Colonic mucosa (tissue), 4 donors: ENCODE data around the gene CCDC157. TPM values are rescaled to one million over a fixed set of nuclear protein-coding genes. Genes with fewer than 3 reads are reported as not detected.

ENCODE experiments used
- DNase-seq: peaks from one replicate; pipeline ENCODE4 v3.0.0-alpha.2; 2020
- H3K27ac ChIP-seq: fragments of 200-600 bp; one replicate; pipeline ENCODE4 v1.8.0; 2021
- H3K27me3 ChIP-seq: fragments of 200-600 bp; one replicate; pipeline ENCODE4 v1.8.0; 2021
- H3K36me3 ChIP-seq: fragments of 200-600 bp; one replicate; pipeline ENCODE4 v1.8.0; 2021
- H3K4me1 ChIP-seq: fragments of 200-600 bp; one replicate; pipeline ENCODE4 v1.8.0; 2021; ENCODE audit warnings: mild to moderate bottlenecking
- H3K4me3 ChIP-seq: fragments of 200-600 bp; one replicate; pipeline ENCODE4 v1.8.0; 2021
- H3K9ac ChIP-seq, 2 donors: one replicate each; pipeline ENCODE4 v1.7.0; 2013; ENCODE audit warnings: control low read depth in 2 of 2, low read depth in 2 of 2, low read length in 2 of 2
- H3K9me3 ChIP-seq: fragments of 200-600 bp; one replicate; pipeline ENCODE4 v1.8.0; 2021
- CTCF ChIP-seq: fragments of 200-600 bp; IDR thresholded peaks from one replicate; pipeline ENCODE4 v1.8.0; 2022; ENCODE audit warnings: antibody characterized with exemption, mild to moderate bottlenecking
- intact Hi-C: fragments of 100-400 bp; cut with DNase I; formaldehyde crosslinking; loops from one replicate; pipeline ENCODE4 v1.14.1; 2022
- total RNA-seq, 2 donors: library from RNA; stranded (reverse); fragmentation: NEBNext Ultra II Directional in 1 of 2; extraction: Animal tissue kit (Norgen Biotek cat#: 25700) in 1 of 2; gene quantifications; one replicate each; pipeline ENCODE4 v1.2.1, GENCODE V29; 2021
- donor health status: healthy.
- donor health status: DM: no; HTN: no; CAD: no.
- donor health status: DM: no; HTN: no; CAD: no.

The CCDC157 gene
- total RNA-seq, 2 donors from 2014 or later, result 1.1 to 1.6 TPM

- Histone ChIP-seq H3K9me3 (no peaks in the 10 kb centered on the region), H3K4me1 (peaks cover 7% of the 10 kb centered on the region), H3K27ac (peak overlapping the region; percentile 84), H3K36me3 (no peaks in the 10 kb centered on the region), H3K27me3 (no peaks in the 10 kb centered on the region), H3K4me3 (no peak overlapping the region), H3K9ac (peak overlapping the region in 1 of 2 donors; percentile 84)
- peak; percentile 21 for TF ChIP-seq CTCF
- peak; percentile 62 for DNase-seq
- intact Hi-C loops, result no loop called here
These were observed 28.9 kb upstream of the CCDC157 start for GRCh38 chr22:30327864-30328345.

GRCh38 chr22:30328466-30329049 is 28.2 kb upstream of the CCDC157 start:
- Histone ChIP-seq H3K9me3 (no peaks in the 10 kb centered on the region), H3K4me1 (peaks cover 7% of the 10 kb centered on the region), H3K36me3 (peaks cover under 1% of the 10 kb centered on the region), H3K4me3 (no peak overlapping the region), H3K27me3 (no peaks in the 10 kb centered on the region), H3K27ac (peak overlapping the region; percentile 84), H3K9ac (peak overlapping the region; percentile 9 to 26)
- no peak for DNase-seq
- intact Hi-C loops, result no loop called here
- TF ChIP-seq CTCF, result no peak

GRCh38 chr22:30332551-30332950 is 24.3 kb upstream of the CCDC157 start:
- intact Hi-C loops, result no loop called here
- no peaks in the 10 kb centered on the region for H3K9me3 ChIP-seq
- H3K4me1 ChIP-seq, result peaks cover 3% of the 10 kb centered on the region
- H3K27me3 ChIP-seq, result no peaks in the 10 kb centered on the region
- peak overlapping the region in 1 of 2 donors; percentile 37 for H3K9ac ChIP-seq
- peak overlapping the region; percentile 54 for H3K27ac ChIP-seq
- no peak overlapping the region for H3K4me3 ChIP-seq
- DNase-seq, result no peak
- TF ChIP-seq CTCF, result no peak
- peaks cover 33% of the 10 kb centered on the region for H3K36me3 ChIP-seq

- no peaks in the 10 kb centered on the region for H3K9me3 ChIP-seq
- DNase-seq, result peak; percentile 56
- H3K9ac ChIP-seq, result peak overlapping the region in 1 of 2 donors; percentile 37
- TF ChIP-seq CTCF, result no peak
- intact Hi-C loops, result no loop called here
- no peaks in the 10 kb centered on the region for H3K27me3 ChIP-seq
- H3K27ac ChIP-seq, result peak overlapping the region; percentile 54
- H3K36me3 ChIP-seq, result peaks cover 39% of the 10 kb centered on the region
- peaks cover 3% of the 10 kb centered on the region for H3K4me1 ChIP-seq
- no peak overlapping the region for H3K4me3 ChIP-seq
These were observed 23.7 kb upstream of the CCDC157 start for GRCh38 chr22:30332994-30333706.

- Histone ChIP-seq H3K9ac (no peak overlapping the region), H3K9me3 (no peaks in the 10 kb centered on the region), H3K36me3 (peaks cover 44% of the 10 kb centered on the region), H3K4me1 (peaks cover 3% of the 10 kb centered on the region), H3K4me3 (no peak overlapping the region), H3K27ac (peak overlapping the region; percentile 54), H3K27me3 (no peaks in the 10 kb centered on the region)
- no peak for TF ChIP-seq CTCF
- intact Hi-C loops, result no loop called here
- no peak for DNase-seq
These were observed 23.1 kb upstream of the CCDC157 start for GRCh38 chr22:30333707-30334087.
